Activated CD4-positive, CD25-positive, alpha-beta regulatory T cell (primary cell): ENCODE results near the gene CMTM2.
A peak's percentile ranks its signal among the peaks of the same experiment; 100 is the strongest.
"Not testable (repeated sequence)": the region's sequence is repeated elsewhere in the genome, so short reads cannot be mapped to it uniquely, and the experiment has no call there.

Experiments used
- DNase-seq, 4 experiments: peaks; one replicate each; lab custom pipeline; 2025; lab: John Stamatoyannopoulos, UW

The CMTM2 gene

GRCh38 chr16:66552286-66553177 lies 26.7 kb upstream of the CMTM2 start, which contains the start of gene CKLF:
Gene CKLF, plus strand, starts transcription at chr16:66552576. Its CDS starts 140 bp downstream, at chr16:66552716.
- DNase-seq = peak; percentile 76 to 84 (median 82)

- DNase-seq = no peak
These were observed 26.0 kb upstream of the CMTM2 start for GRCh38 chr16:66553223-66553622.

- no peak for DNase-seq
These were observed 25.2 kb upstream of the CMTM2 start for GRCh38 chr16:66554021-66554420.

GRCh38 chr16:66554495-66554894 lies 24.8 kb upstream of the CMTM2 start:
- DNase-seq = no peak

- no peak for DNase-seq
These were observed 19.2 kb upstream of the CMTM2 start for GRCh38 chr16:66560107-66560506.

GRCh38 chr16:66561381-66562080 lies 17.7 kb upstream of the CMTM2 start:
- no peak for DNase-seq

- DNase-seq = no peak
These were observed 16.9 kb upstream of the CMTM2 start for GRCh38 chr16:66562409-66562808.

GRCh38 chr16:66562986-66563385 lies 16.3 kb upstream of the CMTM2 start:
- no peak for DNase-seq

- DNase-seq = no peak
These were observed 15.5 kb upstream of the CMTM2 start for GRCh38 chr16:66563574-66564334.

- no peak for DNase-seq
These were observed 13.0 kb upstream of the CMTM2 start, which contains the start of gene CMTM1 for GRCh38 chr16:66566051-66566901. Gene CMTM1, plus strand, starts transcription at chr16:66566439. Its CDS starts 75 bp downstream, at chr16:66566514.

GRCh38 chr16:66567270-66567669 lies 12.0 kb upstream of the CMTM2 start:
- DNase-seq = not testable (repeated sequence)

GRCh38 chr16:66568355-66568754 lies 10.9 kb upstream of the CMTM2 start:
- no peak for DNase-seq

- DNase-seq = no peak
These were observed 10.1 kb upstream of the CMTM2 start for GRCh38 chr16:66569131-66569530.

- DNase-seq = no peak
These were observed 9.3 kb upstream of the CMTM2 start for GRCh38 chr16:66569827-66570405.

GRCh38 chr16:66572356-66572755 lies 6.9 kb upstream of the CMTM2 start:
- DNase-seq = no peak

GRCh38 chr16:66574081-66574480 lies 5.2 kb upstream of the CMTM2 start:
- DNase-seq = no peak

GRCh38 chr16:66574531-66574930 lies 4.7 kb upstream of the CMTM2 start:
- DNase-seq = no peak

GRCh38 chr16:66575060-66575459 lies 4.2 kb upstream of the CMTM2 start:
- no peak for DNase-seq

- no peak for DNase-seq
These were observed 3.0 kb upstream of the CMTM2 start for GRCh38 chr16:66576296-66576695.

- no peak for DNase-seq
These were observed 1.4 kb downstream of the CMTM2 start for GRCh38 chr16:66580605-66581209.
